C4-2B (cell line): Measurements from ENCODE around the gene AFDN.

Experiments
- H3K27ac ChIP-seq: fragments of 450-650 bp; 2 replicates; pipeline ENCODE4 v1.5.1; 2017
- ZFX ChIP-seq: fragments of 450-650 bp; IDR thresholded peaks from 2 replicates; pipeline ENCODE4 v1.6.1; 2017
- TF ChIP-seq, protein P1 (sequence below): fragments of 450-650 bp; conservative IDR thresholded peaks from 2 replicates; pipeline ENCODE4 v1.5.1; 2017; ENCODE audit warnings: mild to moderate bottlenecking

Gene AFDN

GRCh38 chr6:168007592-168008338 lies 181.1 kb downstream of the AFDN start:
- peak overlapping the region; percentile 62; the same call in 1 of the 2 replicates for H3K27ac ChIP-seq
- TF ChIP-seq, protein P1, sequence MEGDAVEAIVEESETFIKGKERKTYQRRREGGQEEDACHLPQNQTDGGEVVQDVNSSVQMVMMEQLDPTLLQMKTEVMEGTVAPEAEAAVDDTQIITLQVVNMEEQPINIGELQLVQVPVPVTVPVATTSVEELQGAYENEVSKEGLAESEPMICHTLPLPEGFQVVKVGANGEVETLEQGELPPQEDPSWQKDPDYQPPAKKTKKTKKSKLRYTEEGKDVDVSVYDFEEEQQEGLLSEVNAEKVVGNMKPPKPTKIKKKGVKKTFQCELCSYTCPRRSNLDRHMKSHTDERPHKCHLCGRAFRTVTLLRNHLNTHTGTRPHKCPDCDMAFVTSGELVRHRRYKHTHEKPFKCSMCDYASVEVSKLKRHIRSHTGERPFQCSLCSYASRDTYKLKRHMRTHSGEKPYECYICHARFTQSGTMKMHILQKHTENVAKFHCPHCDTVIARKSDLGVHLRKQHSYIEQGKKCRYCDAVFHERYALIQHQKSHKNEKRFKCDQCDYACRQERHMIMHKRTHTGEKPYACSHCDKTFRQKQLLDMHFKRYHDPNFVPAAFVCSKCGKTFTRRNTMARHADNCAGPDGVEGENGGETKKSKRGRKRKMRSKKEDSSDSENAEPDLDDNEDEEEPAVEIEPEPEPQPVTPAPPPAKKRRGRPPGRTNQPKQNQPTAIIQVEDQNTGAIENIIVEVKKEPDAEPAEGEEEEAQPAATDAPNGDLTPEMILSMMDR: no peak
- TF ChIP-seq ZFX: no peak

GRCh38 chr6:168009331-168009730 lies 182.6 kb downstream of the AFDN start:
- H3K27ac ChIP-seq: no peak overlapping the region
- TF ChIP-seq, protein P1: no peak
- no peak for TF ChIP-seq ZFX

- TF ChIP-seq, protein P1: no peak
- no peak for TF ChIP-seq ZFX
- H3K27ac ChIP-seq: no peak overlapping the region
Observed at GRCh38 chr6:168011291-168011690, 184.6 kb downstream of the AFDN start.

GRCh38 chr6:168012431-168013249 lies 185.9 kb downstream of the AFDN start:
- no peak overlapping the region for H3K27ac ChIP-seq
- TF ChIP-seq ZFX: no peak
- TF ChIP-seq, protein P1: no peak

DNA sequence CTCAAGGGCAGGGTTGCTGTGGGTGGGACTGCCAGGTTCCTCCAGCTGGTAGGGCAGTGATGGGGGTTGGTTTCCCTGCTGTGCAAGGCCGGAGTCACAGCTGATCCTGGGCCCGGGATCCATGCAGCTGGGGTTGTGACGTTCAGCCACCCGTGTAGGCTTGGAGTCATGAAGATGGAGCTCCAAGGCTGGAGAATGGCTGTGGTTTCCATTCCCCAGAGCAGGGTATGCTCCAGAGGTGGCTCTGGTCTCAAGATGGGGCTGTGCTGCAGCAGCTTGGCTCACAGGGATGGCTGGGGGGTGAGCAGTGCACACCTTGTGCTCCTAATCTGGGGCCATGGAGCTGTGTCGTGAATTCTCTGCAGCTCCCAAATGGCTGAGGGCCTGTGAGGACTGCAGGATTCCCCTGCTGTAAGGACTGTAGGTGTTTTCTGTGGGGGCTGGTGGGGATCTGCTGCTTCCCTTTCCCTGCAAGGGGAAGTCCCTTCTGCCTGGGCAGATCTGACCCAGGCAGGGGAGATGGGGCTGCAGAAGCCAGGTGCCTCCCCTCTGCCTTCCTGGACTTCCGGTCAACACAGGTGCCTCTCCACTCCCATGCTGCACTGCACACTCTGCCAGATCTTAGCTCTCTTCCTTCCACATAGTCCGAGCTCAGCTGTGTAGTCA lies 186.7 kb downstream of the AFDN start:
- no peak for TF ChIP-seq ZFX
- TF ChIP-seq, protein P1: no peak
- no peak overlapping the region for H3K27ac ChIP-seq

- TF ChIP-seq, protein P1: no peak
- TF ChIP-seq ZFX: no peak
Observed at GRCh38 chr6:168014428-168014827, 187.7 kb downstream of the AFDN start.

More at GRCh38 chr6:168014428-168014827, 187.7 kb downstream of the AFDN start:
- no peak overlapping the region for H3K27ac ChIP-seq
